Ishikawa (cell line): Measurements from ENCODE around the gene MCL1.

Experiments used
- CEBPB ChIP-seq: IDR thresholded peaks from 2 replicates; pipeline ENCODE4 v1.6.1; 2012
- EP300 ChIP-seq: IDR thresholded peaks from 2 replicates; pipeline ENCODE4 v1.6.1; 2012; ENCODE audit warnings: borderline replicate concordance
- FOXM1 ChIP-seq: IDR thresholded peaks from 2 replicates; pipeline ENCODE4 v1.6.1; 2012; ENCODE audit warnings: low read depth, borderline replicate concordance
- NFIC ChIP-seq: IDR thresholded peaks from 2 replicates; pipeline ENCODE4 v1.6.1; 2012
- RAD21 ChIP-seq: IDR thresholded peaks from 2 replicates; pipeline ENCODE4 v1.6.1; 2012; ENCODE audit warnings: low read depth
- TAF1 ChIP-seq: IDR thresholded peaks from 2 replicates; pipeline ENCODE4 v1.6.1; 2012; ENCODE audit warnings: low read depth, mild to moderate bottlenecking
- TCF12 ChIP-seq: IDR thresholded peaks from 2 replicates; pipeline ENCODE4 v1.6.1; 2012; ENCODE audit warnings: low read depth
- YY1 ChIP-seq: IDR thresholded peaks from 2 replicates; pipeline ENCODE4 v1.6.1; 2012; ENCODE audit warnings: low read depth
- ZBTB7A ChIP-seq: IDR thresholded peaks from 2 replicates; pipeline ENCODE4 v1.6.1; 2012; ENCODE audit warnings: low read depth
- TF ChIP-seq, protein P1 (sequence below): IDR thresholded peaks from 2 replicates; pipeline ENCODE4 v1.6.1; 2012
- TF ChIP-seq, protein P2 (sequence below): IDR thresholded peaks from 2 replicates; pipeline ENCODE4 v1.6.1; 2012; ENCODE audit warnings: low read depth, mild to moderate bottlenecking

GRCh38 chr1:150563340-150564038 is 15.9 kb downstream of the MCL1 start:
- TF ChIP-seq CEBPB (no peak), EP300 (no peak), ZBTB7A (no peak), NFIC (peak; percentile 56; the same call in 1 of the 2 replicates), RAD21 (no peak), FOXM1 (no peak), TCF12 (no peak), YY1 (no peak), TAF1 (no peak)
- TF ChIP-seq, protein P1, sequence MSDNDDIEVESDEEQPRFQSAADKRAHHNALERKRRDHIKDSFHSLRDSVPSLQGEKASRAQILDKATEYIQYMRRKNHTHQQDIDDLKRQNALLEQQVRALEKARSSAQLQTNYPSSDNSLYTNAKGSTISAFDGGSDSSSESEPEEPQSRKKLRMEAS = no peak
- TF ChIP-seq, protein P2, sequence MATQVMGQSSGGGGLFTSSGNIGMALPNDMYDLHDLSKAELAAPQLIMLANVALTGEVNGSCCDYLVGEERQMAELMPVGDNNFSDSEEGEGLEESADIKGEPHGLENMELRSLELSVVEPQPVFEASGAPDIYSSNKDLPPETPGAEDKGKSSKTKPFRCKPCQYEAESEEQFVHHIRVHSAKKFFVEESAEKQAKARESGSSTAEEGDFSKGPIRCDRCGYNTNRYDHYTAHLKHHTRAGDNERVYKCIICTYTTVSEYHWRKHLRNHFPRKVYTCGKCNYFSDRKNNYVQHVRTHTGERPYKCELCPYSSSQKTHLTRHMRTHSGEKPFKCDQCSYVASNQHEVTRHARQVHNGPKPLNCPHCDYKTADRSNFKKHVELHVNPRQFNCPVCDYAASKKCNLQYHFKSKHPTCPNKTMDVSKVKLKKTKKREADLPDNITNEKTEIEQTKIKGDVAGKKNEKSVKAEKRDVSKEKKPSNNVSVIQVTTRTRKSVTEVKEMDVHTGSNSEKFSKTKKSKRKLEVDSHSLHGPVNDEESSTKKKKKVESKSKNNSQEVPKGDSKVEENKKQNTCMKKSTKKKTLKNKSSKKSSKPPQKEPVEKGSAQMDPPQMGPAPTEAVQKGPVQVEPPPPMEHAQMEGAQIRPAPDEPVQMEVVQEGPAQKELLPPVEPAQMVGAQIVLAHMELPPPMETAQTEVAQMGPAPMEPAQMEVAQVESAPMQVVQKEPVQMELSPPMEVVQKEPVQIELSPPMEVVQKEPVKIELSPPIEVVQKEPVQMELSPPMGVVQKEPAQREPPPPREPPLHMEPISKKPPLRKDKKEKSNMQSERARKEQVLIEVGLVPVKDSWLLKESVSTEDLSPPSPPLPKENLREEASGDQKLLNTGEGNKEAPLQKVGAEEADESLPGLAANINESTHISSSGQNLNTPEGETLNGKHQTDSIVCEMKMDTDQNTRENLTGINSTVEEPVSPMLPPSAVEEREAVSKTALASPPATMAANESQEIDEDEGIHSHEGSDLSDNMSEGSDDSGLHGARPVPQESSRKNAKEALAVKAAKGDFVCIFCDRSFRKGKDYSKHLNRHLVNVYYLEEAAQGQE = no peak
